Effector CD8-positive, alpha-beta T cell (primary cell): Measurements from ENCODE around the gene SBSN.

ENCODE experiments used
- DNase-seq: peaks from one replicate; lab custom pipeline; 2025; lab: John Stamatoyannopoulos, UW
- total RNA-seq, 4 experiments: gene quantifications; one replicate each; lab custom pipeline; 2026; lab: John Stamatoyannopoulos, UW

The SBSN gene, protein sequence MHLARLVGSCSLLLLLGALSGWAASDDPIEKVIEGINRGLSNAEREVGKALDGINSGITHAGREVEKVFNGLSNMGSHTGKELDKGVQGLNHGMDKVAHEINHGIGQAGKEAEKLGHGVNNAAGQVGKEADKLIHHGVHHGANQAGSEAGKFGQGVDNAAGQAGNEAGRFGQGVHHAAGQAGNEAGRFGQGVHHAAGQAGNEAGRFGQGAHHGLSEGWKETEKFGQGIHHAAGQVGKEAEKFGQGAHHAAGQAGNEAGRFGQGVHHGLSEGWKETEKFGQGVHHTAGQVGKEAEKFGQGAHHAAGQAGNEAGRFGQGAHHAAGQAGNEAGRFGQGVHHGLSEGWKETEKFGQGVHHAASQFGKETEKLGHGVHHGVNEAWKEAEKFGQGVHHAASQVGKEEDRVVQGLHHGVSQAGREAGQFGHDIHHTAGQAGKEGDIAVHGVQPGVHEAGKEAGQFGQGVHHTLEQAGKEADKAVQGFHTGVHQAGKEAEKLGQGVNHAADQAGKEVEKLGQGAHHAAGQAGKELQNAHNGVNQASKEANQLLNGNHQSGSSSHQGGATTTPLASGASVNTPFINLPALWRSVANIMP
- 0 reads per million in 4 experiments for total RNA-seq

DNA sequence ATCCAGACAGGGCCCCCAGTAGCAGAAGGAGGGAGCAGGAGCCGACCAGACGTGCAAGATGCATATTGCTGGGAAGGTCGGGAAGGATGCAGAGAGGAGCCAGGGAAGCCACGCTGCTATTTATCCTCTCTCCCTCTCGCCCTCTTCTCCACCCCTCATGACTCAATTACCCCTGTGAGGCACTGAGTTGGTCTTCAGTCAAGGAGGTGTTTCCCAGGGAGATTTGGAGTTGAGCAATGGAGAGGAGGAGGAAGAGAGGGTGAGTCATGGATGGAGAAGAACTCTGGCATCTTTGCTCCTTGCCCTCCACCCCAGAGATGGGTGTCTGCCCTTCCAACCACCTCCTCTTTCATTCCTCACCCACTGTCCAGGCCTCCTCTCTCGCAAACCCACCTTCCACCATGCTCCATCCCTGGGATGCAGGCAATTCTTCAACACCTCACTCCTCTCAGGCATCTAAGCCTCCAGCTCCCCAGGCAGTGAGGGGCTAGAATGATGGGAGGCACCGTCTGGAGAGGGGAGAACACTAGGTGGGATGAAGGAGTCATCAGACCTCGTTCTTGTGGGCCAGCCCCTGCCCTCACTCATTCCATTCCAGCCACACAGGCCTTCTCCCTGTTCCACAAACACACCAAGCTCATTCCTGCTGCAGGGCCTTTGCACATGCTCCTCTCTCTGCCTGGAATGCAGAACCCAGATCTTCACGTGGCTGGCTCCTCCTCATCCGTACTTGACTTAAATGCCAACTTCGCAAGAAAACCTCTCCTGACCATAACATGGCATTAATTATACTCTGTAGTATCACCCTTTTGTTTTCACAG lies at the start of gene SBSN:
Gene SBSN, minus strand, starts transcription at position 94 of the 821 bp plus-strand sequence. Its CDS starts 30 bp downstream, at position 64.
- no peak for DNase-seq

DNA sequence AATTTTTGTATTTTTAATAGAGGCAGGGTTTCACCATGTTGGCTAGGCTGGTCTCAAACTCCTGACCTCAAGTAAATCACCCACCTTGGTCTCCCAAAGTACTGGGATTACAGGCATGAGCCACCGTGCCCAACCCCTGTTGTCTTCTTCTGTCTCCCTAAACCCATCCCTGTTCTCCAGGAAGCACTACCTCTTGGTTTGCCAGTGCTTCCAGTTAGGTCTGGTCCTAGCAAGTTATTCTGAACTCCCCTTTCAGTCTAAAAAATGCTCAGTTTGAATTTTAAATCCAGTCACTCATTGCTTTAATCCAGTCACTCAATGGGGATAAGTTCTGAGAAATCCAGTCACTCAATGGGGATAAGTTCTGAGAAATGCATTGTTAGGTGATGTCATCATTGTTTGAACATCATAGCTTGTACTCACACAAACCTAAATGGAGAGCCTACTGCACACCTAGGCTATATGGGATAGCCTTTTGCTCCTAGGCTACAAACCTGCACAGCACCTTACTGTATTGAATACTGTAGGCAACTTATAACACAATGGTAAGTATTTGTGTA lies 43.4 kb upstream of the SBSN start:
- no peak for DNase-seq

DNA sequence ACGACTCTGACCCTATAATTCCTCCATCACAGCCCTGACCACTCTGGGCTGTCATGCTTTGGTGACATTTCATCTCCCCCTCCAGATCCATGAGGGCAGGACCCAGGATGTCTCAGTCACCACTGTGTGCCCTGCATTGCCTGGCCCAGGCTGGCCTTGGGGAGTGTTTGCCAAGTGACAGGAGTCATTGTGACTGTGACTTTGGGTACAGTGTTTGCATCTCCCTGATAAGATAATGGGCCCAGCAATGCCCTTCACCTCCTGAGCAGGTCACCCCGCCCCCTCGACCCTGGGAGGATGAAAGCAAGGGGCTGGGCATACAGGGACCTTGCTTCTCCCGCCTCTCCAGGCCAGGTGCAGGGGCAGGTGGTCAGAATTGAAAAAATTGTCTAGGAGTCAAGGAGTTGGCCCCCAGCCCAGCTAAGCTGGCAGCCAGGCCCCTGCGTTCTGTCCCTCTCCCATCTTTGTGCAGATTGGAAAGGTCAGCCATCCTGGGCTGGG lies 41.2 kb upstream of the SBSN start:
- no peak for DNase-seq

DNA sequence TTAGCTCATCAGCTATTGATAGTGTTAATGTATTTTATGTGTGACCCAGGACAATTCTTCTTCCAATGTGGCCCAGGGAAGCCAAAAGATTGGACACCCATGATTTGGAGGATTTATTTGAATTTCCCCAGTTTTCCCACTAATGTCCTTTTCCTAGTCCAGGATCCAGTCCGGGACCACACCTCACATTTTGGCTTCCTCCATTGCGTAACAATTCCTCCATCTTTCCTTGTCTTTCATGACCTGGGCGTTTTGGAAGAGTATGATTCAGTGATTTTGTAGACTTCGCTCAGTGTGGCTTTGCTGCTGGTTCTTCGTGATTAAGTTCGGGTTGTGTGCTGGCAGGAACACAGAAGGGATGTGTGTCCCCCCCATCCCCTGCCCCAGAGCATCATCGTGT lies 38.6 kb upstream of the SBSN start:
- DNase-seq = no peak

DNA sequence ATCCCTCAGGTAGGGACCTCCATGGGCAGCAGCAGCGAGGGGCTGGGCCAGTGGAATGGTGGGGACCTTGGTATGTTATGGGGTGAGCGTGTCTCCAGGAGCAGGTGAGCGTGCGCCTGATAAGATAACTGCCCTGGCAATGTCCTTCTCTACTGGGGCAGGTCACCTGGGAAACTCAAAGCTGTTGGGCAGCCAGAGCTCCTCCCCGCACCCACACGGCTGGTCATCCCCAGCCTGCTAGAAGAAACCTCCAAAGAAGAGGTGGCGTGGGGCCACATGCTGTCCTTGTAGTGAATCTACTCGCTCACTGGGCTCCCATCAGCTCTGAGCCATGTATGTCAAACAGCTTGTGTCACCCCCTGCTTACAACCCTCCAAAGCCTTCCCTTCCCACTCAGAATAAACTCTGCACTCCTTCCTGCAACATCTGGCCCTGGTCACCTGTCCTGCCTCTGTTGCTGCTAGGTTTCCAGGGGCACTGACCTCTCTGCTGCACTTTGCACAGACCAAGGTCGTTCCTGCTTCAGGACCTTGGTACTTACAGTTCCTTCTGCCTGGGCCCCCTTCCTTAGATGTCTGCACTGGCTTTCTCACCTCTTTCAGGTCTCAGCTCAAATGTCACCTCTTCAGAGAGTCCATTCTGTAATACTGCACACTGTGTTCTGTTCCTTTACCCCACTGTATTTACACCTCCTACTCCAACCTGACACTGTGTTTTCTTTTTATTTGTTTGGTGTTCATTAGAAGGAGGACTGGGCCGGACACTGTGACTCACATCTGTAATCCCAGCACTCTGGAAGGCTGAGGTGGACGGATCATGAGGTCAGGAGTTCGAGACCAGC lies 37.1 kb upstream of the SBSN start:
- DNase-seq = no peak

DNA sequence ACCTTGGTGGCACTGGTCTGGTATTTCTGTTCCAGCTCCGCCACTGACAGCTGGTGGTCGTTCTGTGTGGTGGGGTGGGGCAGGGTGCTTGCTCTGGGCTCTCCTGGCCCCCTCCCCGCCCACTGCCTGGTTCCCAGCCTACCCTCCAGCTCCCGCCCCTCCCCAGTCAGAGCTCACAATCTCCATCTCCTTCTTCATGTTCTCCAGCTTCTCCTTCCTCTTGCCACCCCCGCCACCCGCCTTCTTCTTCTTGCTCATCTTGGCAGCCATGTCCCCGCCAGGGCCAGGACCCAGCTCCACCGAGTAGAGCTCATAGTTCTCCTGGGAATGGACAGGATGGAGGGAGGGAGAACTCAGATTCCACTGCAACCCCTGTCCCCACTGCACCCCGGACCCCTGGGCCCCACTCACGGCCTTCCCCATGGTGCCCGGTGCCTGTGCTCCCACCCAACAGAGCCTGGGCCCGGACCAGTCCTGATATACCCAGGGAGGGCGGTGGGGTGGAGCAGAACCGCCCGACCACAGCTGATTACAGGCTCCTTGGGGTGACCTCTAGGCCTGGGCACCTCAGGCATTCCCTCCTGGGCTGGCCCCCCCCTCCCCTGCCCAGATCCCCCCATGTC lies 35.2 kb upstream of the SBSN start, which contains the start of gene ATP4A:
Gene ATP4A, minus strand, starts transcription at position 452 of the 623 bp plus-strand sequence. Its CDS starts 29 bp downstream, at position 423.
- DNase-seq = no peak

DNA sequence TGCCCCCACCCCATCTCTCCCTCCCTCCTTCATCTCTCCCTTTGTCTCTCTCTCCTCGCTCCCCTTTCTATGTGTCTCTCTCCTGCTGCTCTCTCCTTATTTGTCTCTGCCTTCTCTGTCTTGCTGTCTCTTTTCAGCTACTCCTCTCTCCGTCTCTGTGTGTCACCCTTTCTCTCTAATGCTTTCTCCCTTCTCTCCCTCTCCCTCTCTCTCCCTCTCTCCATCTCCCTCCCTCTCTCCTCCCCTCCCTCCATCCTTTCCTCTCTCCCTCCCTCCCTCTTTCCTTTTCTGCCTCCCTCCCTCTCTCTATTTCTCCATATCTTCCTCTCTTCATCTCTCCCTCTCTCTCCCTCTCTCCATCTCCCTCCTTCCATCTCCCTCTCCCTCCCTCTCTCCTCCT lies 34.7 kb upstream of the SBSN start:
- no peak for DNase-seq

DNA sequence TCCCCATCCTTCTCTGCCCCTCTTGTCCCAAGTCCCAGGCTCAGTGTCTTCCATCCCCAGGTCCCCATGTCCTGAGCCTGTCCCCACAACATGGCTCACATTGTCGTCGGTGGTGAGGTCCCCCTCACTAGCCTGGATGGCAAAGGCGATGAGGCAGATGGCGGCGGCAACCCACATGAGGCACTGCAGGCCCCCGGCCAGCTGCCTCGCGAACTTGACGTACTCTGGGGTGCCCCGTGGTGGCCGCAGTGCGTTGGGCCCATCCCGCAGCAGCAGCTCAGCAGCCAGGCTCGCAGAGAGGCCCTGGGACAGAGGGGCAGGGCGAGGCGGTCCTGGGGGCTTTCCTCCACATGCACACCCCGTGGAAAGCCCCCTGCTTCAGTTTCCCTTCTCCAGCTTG lies 34.2 kb upstream of the SBSN start:
- no peak for DNase-seq

DNA sequence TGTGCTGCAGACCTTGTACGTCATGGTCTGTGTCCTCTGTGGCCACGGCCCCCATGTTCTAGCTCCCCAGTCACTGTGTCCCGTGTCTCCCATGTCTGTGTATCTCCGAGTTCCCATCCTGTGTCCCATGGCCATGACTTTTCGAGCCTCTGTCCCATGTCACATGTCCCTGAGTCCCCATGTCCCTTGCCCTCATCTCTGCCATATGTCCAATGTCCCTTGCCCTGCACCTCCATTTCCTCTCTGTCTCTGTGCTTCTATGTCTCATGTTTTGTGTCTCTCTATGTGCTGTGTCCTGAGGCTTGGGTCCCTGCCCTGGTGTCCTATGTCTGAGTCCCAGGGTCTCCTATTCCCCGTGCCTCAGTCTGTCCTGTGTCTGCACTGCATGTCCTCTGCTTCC lies 33.3 kb upstream of the SBSN start:
- DNase-seq = no peak

DNA sequence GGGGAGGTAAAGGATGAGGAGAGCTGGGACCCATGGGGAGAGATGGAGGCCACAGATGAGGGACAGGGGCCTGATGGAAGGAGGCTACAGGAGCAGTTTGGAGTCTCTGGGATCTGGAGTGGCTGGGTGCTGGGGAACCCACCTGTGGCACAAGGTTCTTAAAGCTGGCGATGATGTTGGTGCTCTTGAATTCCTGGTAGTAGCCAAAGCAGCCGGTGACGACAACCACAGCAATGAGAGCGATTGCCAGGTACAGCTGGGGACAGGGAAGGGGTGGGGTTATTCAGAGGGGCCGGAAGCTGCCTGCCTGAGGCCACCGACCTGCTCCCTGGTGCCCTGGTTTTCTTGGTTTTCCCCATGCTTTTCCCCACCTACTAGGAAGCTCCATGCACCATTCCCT lies 32.6 kb upstream of the SBSN start:
- DNase-seq = no peak

DNA sequence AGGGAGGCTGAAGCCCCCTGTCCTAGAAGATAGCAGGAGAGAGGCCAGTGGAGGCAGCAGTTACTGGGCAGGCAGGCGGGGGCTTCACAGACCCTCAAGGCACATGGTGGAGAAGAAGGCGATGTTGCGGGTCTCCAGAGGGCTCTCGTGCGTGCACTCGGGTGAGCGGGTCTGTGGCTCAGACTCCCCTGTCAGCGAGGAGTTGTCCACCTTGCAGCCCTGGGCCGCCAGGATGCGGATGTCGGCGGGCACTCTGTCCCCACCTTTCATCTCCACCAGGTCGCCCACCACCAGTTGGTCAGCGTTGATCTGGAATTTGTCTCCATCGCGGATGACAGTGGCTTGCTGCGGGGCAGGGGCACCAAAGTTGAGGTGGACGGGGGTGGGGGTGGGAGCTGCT lies 32.2 kb upstream of the SBSN start:
- no peak for DNase-seq

DNA sequence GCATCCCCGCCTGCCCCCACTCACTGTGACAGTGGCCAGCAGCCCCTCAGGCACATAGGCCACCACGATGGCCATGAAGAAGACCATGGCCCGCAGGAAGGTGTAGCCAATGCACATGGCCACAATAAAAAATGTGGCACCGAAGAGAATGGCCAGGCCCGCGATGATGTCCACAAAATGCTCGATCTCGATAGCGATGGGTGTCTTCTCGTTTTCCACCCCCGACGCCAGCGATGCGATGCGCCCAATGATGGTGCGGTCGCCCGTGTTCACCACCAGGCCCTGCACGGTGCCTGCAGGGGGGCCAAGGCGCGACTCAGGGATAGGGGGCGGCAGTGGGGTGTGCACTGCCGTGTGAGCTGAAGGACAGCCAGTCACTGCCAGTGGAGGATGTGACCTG lies 31.7 kb upstream of the SBSN start:
- DNase-seq = no peak

DNA sequence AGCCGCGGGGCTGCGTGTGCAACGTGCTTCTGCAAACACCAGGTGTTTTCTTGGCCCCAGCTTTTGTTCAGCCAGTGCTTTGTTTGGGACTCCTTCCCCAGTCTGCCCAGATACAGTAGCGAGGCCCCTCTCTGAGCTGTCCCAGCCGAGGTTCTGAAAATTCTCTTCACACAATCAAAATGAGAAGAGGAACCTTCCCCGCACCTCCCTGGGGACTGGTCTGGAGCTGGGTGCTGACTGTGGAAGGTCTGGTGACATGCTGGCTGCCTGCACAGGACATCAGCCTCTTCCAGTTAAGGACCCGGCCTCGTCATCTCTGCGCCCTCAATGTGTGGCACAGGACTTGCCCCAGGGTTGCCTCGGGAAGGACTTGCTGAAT lies 31.2 kb upstream of the SBSN start:
- no peak for DNase-seq

DNA sequence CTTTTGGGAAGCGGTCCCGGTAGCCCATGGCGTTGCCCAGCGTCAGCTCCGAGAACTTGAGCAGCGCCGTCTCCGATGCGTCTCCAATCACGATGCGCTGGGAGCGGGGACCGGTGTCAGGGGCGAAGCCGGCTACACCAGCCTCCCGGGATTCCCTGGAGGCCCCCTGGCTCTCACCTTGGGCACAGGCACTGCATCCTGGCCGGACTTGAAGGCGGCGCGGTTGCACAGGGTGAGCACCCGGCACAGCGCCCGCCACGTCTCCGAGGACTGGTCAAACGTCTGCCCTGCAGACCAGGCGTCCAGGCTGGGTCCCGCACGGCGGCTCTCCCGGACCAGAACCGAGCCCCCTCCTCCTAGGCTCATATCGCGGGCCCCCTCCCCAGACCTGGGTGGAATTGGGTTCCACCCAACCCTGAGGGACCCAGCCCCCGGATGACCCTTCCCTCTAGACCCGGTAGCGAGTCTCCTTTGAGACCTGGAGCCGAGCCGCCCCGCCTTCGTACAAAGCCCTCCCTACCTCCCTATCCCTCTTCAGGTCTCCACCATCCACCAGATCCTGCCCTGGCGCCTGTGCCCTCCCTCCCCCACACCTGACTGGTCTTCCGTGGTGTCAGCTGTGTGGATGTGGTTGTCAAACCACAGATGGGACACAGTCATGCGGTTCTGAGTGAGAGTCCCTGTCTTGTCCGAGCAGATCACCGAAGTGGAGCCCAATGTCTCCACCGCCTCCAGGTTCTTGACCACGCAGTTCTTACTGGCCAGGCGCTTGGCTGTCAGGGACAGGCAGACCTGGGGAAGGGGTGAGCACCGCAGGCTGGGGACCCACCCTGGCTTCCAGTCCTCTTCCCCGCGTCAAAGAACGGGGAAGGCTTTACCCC lies 30.5 kb upstream of the SBSN start:
- DNase-seq = no peak

DNA sequence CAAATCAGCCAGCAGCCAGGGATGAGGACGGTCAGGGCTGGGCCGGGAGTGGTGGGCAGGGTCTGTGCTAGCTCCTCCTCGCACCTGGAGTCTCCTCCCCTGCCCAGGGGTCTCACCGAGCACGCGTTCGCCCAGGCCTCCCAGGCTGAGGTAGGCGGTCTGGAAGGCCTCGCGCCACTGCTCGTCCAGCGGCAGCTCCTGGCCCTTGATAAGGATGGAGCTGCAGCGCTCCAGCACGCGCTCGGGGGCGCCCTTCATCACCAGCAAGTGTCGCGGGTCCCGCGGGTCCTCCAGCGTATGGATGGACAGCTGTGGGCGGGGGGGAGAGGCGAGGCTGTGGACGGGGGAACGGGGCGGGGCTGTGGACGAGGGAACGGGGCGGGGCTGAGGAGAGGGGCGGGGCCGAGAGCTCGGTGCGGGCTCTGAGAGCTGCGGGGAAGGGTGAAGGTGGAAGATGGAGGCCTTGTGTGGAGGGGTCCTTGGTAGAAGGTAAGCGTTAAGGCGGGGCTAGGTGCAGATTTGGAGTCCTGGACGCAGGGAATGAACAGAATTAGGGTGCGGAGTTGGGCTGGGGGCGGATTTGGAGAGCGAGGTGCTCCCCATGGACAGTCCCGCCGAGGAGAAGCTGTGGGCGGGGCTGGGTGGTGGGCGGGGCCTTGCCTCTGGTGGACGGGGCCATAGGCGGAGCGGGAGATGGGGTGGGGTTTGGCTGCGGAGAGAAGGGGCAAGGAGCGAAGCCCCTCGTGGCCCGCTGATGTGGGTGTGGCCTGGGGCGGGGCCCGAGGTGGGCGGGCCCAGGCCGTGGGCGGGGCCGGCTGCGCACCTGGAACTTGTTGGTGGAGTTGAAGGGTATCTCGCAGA lies 29.7 kb upstream of the SBSN start:
- peak; percentile 49 for DNase-seq

DNA sequence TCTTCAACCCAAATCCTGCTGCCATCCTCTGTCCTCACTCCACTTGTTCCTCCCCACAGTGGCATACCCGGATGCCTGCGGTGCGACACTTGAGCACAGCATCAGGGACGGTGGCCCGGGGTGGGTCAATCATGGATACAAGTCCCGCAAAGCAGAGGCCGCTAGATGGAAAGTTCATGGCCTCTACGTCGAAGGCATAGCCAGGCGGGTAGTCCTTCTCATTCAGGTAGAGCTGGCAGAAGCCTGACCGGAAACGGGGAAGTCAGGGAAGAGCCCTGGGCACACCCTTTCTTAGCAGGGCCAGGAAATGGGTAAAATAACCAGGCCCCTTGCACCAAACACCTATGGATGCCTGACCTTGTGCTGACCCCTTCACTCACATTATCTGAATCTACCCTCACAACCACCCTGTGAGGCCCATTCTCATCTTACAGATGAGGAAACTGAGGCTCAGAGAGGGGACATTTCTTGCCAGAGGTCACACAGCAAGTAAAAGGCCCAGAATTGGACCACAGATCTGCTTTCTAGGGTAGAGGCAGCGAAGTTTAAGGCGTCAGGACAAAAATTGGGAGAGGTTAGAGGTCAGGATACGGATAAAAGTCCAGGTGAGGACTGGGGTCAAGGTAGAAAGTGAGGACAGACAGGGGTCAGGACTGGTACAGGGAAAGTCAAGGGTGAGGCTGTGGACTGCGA lies 28.9 kb upstream of the SBSN start:
- DNase-seq = no peak

DNA sequence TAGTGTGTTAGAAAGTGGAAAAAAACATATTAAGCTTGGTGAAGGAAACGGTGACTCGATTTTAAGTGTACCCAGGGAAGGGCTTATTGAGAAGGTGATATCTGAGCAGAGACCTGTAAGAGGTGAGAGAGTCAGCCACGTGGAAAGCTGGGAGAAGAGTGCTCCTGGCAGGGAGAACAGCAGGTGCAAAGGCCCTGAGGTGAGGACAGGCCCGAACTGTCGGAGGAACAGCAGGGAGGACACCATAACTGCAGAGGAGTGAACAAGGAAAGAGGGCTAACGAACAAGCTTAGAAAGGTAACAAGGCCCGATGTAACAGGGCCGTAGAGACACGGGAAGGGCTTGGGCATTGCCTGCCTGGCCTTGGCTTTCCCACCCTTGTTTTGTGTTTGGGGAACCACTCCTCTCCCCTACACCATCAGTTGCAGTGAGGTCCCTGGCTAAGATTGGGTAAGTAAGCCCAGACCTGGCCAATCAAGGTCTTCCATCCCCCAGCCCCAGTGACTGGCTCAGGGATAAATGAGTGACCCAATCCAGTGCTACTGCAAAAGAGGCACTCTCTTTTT lies 28.0 kb upstream of the SBSN start:
- no peak for DNase-seq
